ENCODE measurements around the gene SEC23A. TPM values are rescaled to one million over a fixed set of nuclear protein-coding genes. Genes with fewer than 3 reads are reported as not detected.
"Not testable (repeated sequence)": the region's sequence is repeated elsewhere in the genome, so short reads cannot be mapped to it uniquely, and the experiment has no call there.

Gene SEC23A
- total and polyA plus RNA-seq, 3 donors from 2014 or later: 39.0 to 79.2 (median 52.4) TPM

- H3K4me1 ChIP-seq: no peaks in the 10 kb centered on the region
- no peaks in the 10 kb centered on the region for H3K9me3 ChIP-seq
- no peaks in the 10 kb centered on the region for H3K27me3 ChIP-seq
- H3K36me3 ChIP-seq (ENCODE audit: low read depth, missing control alignments): no peaks in the 10 kb centered on the region
- no peak overlapping the region for H3K27ac ChIP-seq
- WGBS, 2 donors: 70 to 83% methylated on average over 10 of the region's 10 CpGs
- intact Hi-C loops (cut with DNase I; ENCODE audit: low total_unique reads): no loop called here
- H3K4me3 ChIP-seq: no peak overlapping the region
- DNase-seq: no peak
- TF ChIP-seq CTCF (IDR thresholded peaks at IDR 0.05): no peak
- no peak for TF ChIP-seq POLR2A (IDR thresholded peaks at IDR 0.05)
Measured at GRCh38 chr14:39055786-39056474, 47.1 kb downstream of the SEC23A start.

- H3K36me3 ChIP-seq (ENCODE audit: low read depth, missing control alignments); H3K27me3 ChIP-seq; DNase-seq; H3K27ac ChIP-seq; intact Hi-C loops (cut with DNase I; ENCODE audit: low total_unique reads); H3K9me3 ChIP-seq; H3K4me3 ChIP-seq; H3K4me1 ChIP-seq: not testable (repeated sequence)
- 90 to 93% methylated on average over 5 of the region's 5 CpGs for WGBS, 2 donors
Measured at GRCh38 chr14:39052869-39053454, 50.1 kb downstream of the SEC23A start.

GRCh38 chr14:39050389-39050788 is 52.6 kb downstream of the SEC23A start:
- Histone ChIP-seq H3K4me3 (no peak overlapping the region), H3K9me3 (no peaks in the 10 kb centered on the region), H3K27ac (no peak overlapping the region), H3K36me3 (ENCODE audit: low read depth, missing control alignments) (no peaks in the 10 kb centered on the region), H3K4me1 (no peaks in the 10 kb centered on the region), H3K27me3 (no peaks in the 10 kb centered on the region)
- no peak for DNase-seq
- TF ChIP-seq POLR2A (IDR thresholded peaks at IDR 0.05) (no peak), CTCF (IDR thresholded peaks at IDR 0.05) (no peak)
- 78 to 81% methylated on average over 2 of the region's 2 CpGs for WGBS, 2 donors
- intact Hi-C loops (cut with DNase I; ENCODE audit: low total_unique reads): no loop called here

GRCh38 chr14:39045889-39046288 is 57.1 kb downstream of the SEC23A start:
- intact Hi-C loops (cut with DNase I; ENCODE audit: low total_unique reads); H3K27me3 ChIP-seq; DNase-seq; H3K4me1 ChIP-seq; H3K9me3 ChIP-seq; H3K27ac ChIP-seq; H3K36me3 ChIP-seq (ENCODE audit: low read depth, missing control alignments); H3K4me3 ChIP-seq: not testable (repeated sequence)
- 97% methylated on average over 6 of the region's 6 CpGs for WGBS, 2 donors

GRCh38 chr14:39043352-39043943 is 59.6 kb downstream of the SEC23A start:
- intact Hi-C loops (cut with DNase I; ENCODE audit: low total_unique reads): no loop called here
- Histone ChIP-seq H3K4me1 (no peaks in the 10 kb centered on the region), H3K27ac (no peak overlapping the region), H3K9me3 (no peaks in the 10 kb centered on the region), H3K36me3 (ENCODE audit: low read depth, missing control alignments) (no peaks in the 10 kb centered on the region), H3K4me3 (no peak overlapping the region), H3K27me3 (no peaks in the 10 kb centered on the region)
- no peak for DNase-seq
- TF ChIP-seq POLR2A (IDR thresholded peaks at IDR 0.05) (no peak), CTCF (IDR thresholded peaks at IDR 0.05) (no peak)
- 87 to 89% methylated on average over 1 of the region's 1 CpG for WGBS, 2 donors
